Suppressor macrophage treated with lipopolysaccharide for 1 hour (primary cell): ENCODE results near the gene FRMD4A.
"Not testable (repeated sequence)": the region's sequence is repeated elsewhere in the genome, so short reads cannot be mapped to it uniquely, and the experiment has no call there.

Source experiments
- DNase-seq, 3 donors: peaks; one replicate each; pipeline ENCODE4 v3.0.0-alpha.2; 2020 to 2022

FRMD4A gene

GRCh38 chr10:13936826-13937225 lies 393.9 kb downstream of the FRMD4A start:
- no peak for DNase-seq

- no peak for DNase-seq
Observed at GRCh38 chr10:13930120-13930519, 400.6 kb downstream of the FRMD4A start.

GRCh38 chr10:13928451-13928850 lies 402.3 kb downstream of the FRMD4A start:
- DNase-seq = no peak

- DNase-seq = no peak
Observed at GRCh38 chr10:13925971-13926780, 404.5 kb downstream of the FRMD4A start.

- DNase-seq = peak; percentile 58 to 75 (median 72)
Observed at GRCh38 chr10:13924040-13924725, 406.5 kb downstream of the FRMD4A start.

GRCh38 chr10:13922586-13922985 lies 408.1 kb downstream of the FRMD4A start:
- no peak for DNase-seq

- no peak for DNase-seq
Observed at GRCh38 chr10:13921941-13922340, 408.8 kb downstream of the FRMD4A start.

- not testable (repeated sequence) for DNase-seq
Observed at GRCh38 chr10:13921131-13921530, 409.6 kb downstream of the FRMD4A start.

GRCh38 chr10:13920465-13920864 lies 410.3 kb downstream of the FRMD4A start:
- DNase-seq = no peak

- no peak for DNase-seq
Observed at GRCh38 chr10:13920031-13920430, 410.7 kb downstream of the FRMD4A start.

GRCh38 chr10:13917791-13918190 lies 412.9 kb downstream of the FRMD4A start:
- DNase-seq = no peak

GRCh38 chr10:13916384-13916947 lies 414.3 kb downstream of the FRMD4A start:
- DNase-seq = no peak

- no peak for DNase-seq
Observed at GRCh38 chr10:13915710-13916109, 415.0 kb downstream of the FRMD4A start.

GRCh38 chr10:13913897-13914296 lies 416.8 kb downstream of the FRMD4A start:
- peak; percentile 66 to 67 (median 66) for DNase-seq

- DNase-seq = peak; percentile 28 to 49 (median 38)
Observed at GRCh38 chr10:13911821-13912520, 418.8 kb downstream of the FRMD4A start.

GRCh38 chr10:13909516-13910258 lies 421.0 kb downstream of the FRMD4A start:
- DNase-seq = peak; percentile 37 to 76 (median 68)

- no peak for DNase-seq
Observed at GRCh38 chr10:13908475-13908874, 422.2 kb downstream of the FRMD4A start.

GRCh38 chr10:13907570-13907969 lies 423.2 kb downstream of the FRMD4A start:
- no peak for DNase-seq

- DNase-seq = peak in 2 of 3 donors; percentile 35 to 42
Observed at GRCh38 chr10:13905281-13905680, 425.4 kb downstream of the FRMD4A start.

GRCh38 chr10:13904064-13904463 lies 426.7 kb downstream of the FRMD4A start:
- no peak for DNase-seq

- DNase-seq = no peak
Observed at GRCh38 chr10:13902868-13903587, 427.7 kb downstream of the FRMD4A start.

GRCh38 chr10:13899941-13900340 lies 430.8 kb downstream of the FRMD4A start:
- no peak for DNase-seq
